Stimulated activated CD4-positive, alpha-beta T cell treated with anti-CD3 and anti-CD28 coated beads, TNF-alpha, amount 100 ng/mL, for 1 hour (primary cell): ENCODE results near the gene IQUB.
"Not testable (repeated sequence)": the region's sequence is repeated elsewhere in the genome, so short reads cannot be mapped to it uniquely, and the experiment has no call there.

Source experiments
- DNase-seq, 3 donors: peaks; one replicate each; pipeline ENCODE4 v3.0.0-alpha.2; 2020; ENCODE audit warnings: low read depth in 3 of 3, low spot score in 1 of 3

Gene IQUB

GRCh38 chr7:123539871-123540270, 5.5 kb upstream of the IQUB start:
- no peak for DNase-seq

DNA sequence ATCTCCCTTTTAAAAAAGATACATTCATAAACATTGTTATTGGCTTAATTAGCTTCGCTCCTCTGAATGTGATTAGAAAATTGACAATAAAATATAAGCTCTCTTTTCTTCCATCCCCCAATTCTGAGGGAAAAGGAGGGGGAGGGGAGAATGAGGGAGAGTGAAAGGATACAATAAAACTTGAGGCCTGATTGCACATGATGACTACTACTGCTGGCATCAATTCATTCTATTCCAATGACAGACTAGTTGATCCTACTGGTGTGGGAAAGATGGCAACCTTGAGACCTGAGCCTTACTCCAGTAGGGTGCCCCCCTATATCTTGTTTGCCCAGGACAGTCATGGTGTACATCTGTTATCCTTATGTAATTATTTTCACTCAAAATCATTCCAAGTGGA, 4.5 kb upstream of the IQUB start:
- DNase-seq, result no peak

- no peak for DNase-seq
These were observed 3.9 kb upstream of the IQUB start for GRCh38 chr7:123538189-123538714.

- DNase-seq, result no peak
These were observed 2.7 kb upstream of the IQUB start for GRCh38 chr7:123537026-123537642.

DNA sequence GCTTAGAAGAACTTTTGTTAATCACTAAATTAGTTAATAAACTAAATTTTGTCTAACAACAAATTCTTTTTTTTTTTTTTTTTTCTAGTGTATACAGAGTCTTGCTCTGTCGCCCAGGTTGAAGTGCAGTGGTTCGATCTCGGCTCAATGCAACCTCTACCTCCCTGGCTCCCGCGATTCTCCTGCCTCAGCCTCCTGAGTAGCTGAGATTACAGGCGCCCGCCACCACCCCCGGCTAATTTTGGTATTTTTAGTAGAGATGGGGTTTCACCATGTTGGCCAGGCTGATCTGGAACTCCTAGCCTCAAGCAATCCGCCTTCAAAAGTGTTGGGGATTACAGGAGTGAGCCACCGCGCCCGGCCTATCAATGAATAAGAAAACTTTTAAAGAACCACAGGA, 1.1 kb upstream of the IQUB start:
- DNase-seq, result no peak

DNA sequence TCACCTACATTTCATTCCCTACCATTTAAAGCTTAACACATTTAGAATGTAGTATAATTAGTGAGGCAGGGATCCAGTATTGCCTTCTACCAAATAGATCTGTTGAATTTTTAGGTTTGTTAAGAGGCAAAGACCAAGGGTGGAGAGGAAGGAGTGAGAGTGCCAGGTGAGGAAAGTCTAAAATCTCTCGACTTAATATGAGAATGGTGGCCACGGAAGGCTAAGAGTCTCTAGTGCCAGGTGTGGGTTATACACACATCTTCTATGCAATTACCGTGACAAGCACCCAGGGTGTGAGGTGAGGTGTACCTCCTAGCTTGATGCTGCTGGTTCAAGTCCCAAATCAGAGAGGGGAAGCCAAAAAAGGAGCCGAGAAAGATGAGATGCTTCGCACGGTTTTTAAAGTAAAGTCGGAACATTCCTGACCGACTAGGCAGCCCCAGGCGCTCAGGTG, 439 bp downstream of the IQUB start:
- no peak for DNase-seq

- DNase-seq, result no peak
These were observed 860 bp downstream of the IQUB start for GRCh38 chr7:123533553-123533917.

GRCh38 chr7:123532788-123533552, 1.4 kb downstream of the IQUB start:
- DNase-seq, result not testable (repeated sequence)

- DNase-seq, result not testable (repeated sequence)
These were observed 2.1 kb downstream of the IQUB start for GRCh38 chr7:123532343-123532742.

- DNase-seq, result not testable (repeated sequence)
These were observed 4.3 kb downstream of the IQUB start for GRCh38 chr7:123530035-123530591.

- DNase-seq, result no peak
These were observed 6.1 kb downstream of the IQUB start for GRCh38 chr7:123528265-123528664.

DNA sequence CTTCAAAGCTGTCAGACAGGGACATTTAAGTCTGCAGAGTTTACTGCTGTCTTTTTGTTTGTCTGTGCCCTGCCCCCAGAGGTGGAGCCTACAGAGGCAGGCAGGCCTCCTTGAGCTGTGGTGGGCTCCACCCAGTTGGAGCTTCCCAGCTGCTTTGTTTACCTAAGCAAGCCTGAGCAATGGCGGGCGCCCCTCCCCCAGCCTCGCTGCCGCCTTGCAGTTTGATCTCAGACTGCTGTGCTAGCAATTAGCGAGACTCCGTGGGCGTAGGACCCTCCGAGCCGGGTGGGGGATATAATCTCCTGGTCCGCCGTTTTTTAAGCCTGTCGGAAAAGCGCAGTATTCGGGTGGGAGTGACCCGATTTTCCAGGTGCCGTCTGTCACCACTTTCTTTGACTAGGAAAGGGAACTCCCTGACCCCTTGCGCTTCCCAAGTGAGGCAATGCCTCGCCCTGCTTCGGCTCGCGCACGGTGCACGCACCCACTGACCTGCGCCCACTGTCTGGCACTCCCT, 6.6 kb downstream of the IQUB start:
- not testable (repeated sequence) for DNase-seq

DNA sequence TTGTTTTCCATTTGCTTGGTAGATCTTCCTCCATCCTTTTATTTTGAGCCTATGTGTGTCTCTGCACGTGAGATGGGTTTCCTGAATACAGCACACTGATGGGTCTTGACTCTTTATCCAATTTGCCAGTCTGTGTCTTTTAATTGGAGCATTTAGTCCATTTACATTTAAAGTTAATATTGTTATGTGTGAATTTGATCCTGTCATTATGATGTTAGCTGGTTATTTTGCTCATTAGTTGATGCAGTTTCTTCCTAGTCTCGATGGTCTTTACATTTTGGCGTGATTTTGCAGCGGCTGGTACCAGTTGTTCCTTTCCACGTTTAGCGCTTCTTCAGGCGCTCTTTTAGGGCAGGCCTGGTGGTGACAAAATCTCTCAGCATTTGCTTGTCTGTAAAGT, 7.9 kb downstream of the IQUB start:
- not testable (repeated sequence) for DNase-seq

GRCh38 chr7:123522066-123522465, 12.3 kb downstream of the IQUB start:
- no peak for DNase-seq

- DNase-seq, result no peak
These were observed 29.2 kb downstream of the IQUB start for GRCh38 chr7:123505221-123505620.

- DNase-seq, result no peak
These were observed 32.2 kb downstream of the IQUB start for GRCh38 chr7:123502201-123502600.

DNA sequence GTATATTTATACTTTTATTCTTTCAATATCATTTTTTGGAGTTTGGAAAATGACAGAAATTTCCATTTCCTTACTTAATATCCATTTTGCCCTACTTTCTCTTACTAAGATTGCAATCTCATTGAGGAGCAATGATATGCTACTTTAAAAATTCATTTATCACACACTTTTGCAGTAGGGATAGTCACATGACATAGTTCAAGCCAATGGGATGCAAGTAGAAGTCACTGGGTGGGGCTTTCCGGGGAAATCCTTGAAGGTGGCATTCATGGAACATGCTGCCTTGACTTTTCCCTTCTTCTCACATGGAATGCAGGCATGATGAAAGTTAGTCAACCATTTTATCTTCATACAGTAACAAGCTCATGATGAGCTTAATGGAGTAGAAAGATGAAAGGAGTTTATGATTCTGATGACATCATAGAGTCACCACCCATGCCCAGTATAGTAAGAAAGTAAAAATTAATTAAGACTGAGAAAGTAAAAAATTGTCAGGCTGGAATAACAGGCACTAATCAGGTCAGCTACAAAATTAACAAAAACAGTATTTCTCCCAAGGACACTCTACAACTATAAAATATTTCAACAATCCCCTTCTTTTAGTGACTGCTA, 33.4 kb downstream of the IQUB start:
- DNase-seq, result no peak

DNA sequence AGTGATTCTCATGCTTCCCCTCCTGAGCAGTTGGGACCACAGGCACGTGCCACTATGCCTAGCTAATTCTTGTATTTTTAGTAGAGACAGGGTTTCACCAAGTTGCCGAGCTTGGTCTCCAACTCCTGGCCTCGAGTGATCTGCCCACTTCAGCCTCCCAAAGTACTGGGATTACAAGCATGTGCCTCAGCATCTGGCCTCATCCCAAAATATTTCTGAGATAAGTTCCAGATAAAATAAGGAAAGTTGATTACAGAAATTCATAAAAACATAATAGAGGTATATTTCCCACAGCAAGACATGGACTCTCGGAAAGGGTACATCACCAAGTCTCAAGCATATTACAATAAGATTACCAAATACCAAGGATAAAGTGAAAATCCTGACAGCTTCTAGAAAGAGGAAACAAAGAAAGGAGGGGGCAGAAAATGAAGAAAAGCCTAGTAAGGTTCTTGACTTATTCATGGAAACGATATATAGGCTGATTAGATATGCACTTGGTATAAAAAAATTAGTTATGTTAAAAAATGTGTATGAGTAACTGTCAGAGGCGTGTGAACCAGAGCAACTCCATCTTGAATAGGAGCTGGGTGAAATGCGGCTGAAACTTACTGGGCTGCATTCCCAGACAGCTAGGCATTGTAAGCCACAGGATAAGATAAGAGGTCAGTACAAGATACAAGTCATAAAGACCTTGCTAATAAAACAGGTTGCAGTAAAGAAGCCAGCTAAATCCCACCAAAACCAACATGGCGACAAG, 35.0 kb downstream of the IQUB start:
- DNase-seq, result no peak

DNA sequence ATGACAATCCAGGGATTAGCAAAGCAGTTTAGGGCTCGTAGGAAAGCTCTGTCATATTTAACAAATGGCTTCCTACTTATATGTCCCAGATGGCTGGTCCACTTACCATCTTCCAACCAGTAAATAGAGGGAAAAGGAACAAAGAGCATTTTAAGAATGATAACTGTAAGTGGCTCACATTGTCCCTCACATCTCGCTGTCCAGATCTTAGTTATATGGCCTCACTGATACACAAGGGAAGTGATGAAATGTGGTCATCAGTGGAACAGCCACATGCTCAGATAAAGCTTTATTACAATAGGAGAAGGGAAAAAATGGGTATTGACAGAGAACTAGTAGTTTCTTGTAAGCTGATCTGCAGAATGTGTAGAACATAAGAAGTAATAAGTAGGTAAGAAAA, 35.8 kb downstream of the IQUB start:
- no peak for DNase-seq

DNA sequence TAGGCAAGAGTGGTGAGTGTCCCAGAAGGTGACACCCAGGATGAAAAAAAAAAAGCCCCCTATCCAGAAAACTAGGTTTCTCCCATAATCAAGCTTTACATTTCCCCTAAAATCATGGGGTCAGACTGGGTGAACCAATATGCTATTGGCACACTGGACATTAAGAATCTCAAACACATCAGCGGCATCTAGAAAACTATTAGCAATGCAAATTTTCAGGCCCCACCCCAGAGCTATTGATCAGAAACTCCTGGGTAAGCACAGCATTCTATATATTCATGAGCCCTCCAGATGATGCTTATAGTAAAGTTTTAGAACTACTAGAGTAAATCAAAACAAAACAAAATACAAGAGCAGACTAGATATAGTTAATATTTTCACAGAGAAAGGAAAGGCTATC, 36.4 kb downstream of the IQUB start:
- DNase-seq, result no peak
